ENCODE data around the gene PROC.

GRCh38 chr2:127454595-127455565, 36.7 kb downstream of the PROC start:
- TF ChIP-seq CTCF (IDR thresholded peaks at IDR 0.05) (no peak), POLR2A (IDR thresholded peaks at IDR 0.05) (no peak), POLR2AphosphoS5 (IDR thresholded peaks at IDR 0.05) (no peak)
